Esophagus squamous epithelium (tissue), 4 donors: Measurements from ENCODE around the gene CLDN7.

Experiments
- CTCF ChIP-seq, 6 experiments: fragments of 450-650 bp in 4 of 6; fragments of 200-600 bp in 2 of 6; sonication (generic) in 2 of 6; IDR thresholded peaks; one replicate each; pipeline ENCODE4 v1.5.1; 2016 to 2019; ENCODE audit warnings: antibody characterized with exemption in 6 of 6, mild to moderate bottlenecking in 4 of 6, moderate library complexity in 4 of 6
- POLR2A ChIP-seq, 4 donors: fragments of 450-650 bp; IDR thresholded peaks; one replicate each; pipeline ENCODE4 v1.6.1; 2017; ENCODE audit warnings: antibody characterized with exemption in 4 of 4, mild to moderate bottlenecking in 4 of 4, moderate library complexity in 3 of 4

DNA sequence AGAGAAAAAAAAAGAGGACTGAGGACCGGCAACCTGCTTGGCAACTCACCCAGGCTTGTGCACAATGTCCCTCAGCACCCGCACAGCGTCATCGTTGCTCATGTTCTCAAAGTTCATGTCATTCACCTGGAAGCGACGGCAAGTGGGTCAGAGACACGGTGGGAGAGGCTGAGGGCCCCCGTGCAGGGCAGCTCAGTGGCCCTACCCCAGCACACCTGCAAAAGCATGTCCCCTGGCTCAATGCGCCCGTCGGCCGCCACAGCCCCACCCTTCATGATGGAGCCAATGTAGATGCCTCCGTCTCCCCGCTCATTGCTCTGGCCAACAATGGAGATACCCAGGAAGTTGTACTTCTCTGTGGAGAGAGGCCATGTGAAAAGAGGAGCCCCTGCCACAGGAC, 33.4 kb downstream of the CLDN7 start:
- TF ChIP-seq CTCF (IDR thresholded peaks at IDR 0.05): no peak
- no peak for TF ChIP-seq POLR2A (IDR thresholded peaks at IDR 0.05)
